H7 (cell line): ENCODE measurements around the gene ARHGEF12. TPM values are rescaled to one million over a fixed set of nuclear protein-coding genes. Genes with fewer than 3 reads are reported as not detected.

ENCODE experiments used
- DNase-seq: peaks from one replicate; pipeline ENCODE4 v3.0.0; 2012
- H3K27me3 ChIP-seq: 2 replicates; pipeline ENCODE4 v1.6.0; 2011; ENCODE audit warnings: mild to moderate bottlenecking, low read length; ENCODE audit not compliant: control insufficient read depth, insufficient read depth
- H3K36me3 ChIP-seq: replicated peaks from 2 replicates; pipeline ENCODE4 v1.5.1; 2011; ENCODE audit warnings: low read length; ENCODE audit not compliant: control insufficient read depth, insufficient read depth
- H3K4me3 ChIP-seq: 2 replicates; pipeline ENCODE4 v1.5.1; 2011; ENCODE audit warnings: low read depth, mild to moderate bottlenecking, control low read depth, low read length, moderate library complexity; ENCODE audit not compliant: insufficient read depth
- total RNA-seq: library from RNA; depleted of rRNA; stranded (reverse); fragments of >200 nt; shearing (Covaris generic); gene quantifications from 2 replicates; pipeline ENCODE4 v1.2.3, GENCODE V29; 2014

ARHGEF12 gene
- total RNA-seq, 1 experiment from 2014 or later = 19.2 TPM

GRCh38 chr11:120305286-120305685 is 30.9 kb upstream of the ARHGEF12 start:
- no peak overlapping the region for H3K4me3 ChIP-seq
- no peaks in the 10 kb centered on the region for H3K36me3 ChIP-seq
- no peak for DNase-seq
- no peaks in the 10 kb centered on the region for H3K27me3 ChIP-seq

- Histone ChIP-seq H3K27me3 (no peaks in the 10 kb centered on the region), H3K4me3 (no peak overlapping the region), H3K36me3 (no peaks in the 10 kb centered on the region)
- DNase-seq = peak; percentile 82
Measured at GRCh38 chr11:120306519-120307242, 29.5 kb upstream of the ARHGEF12 start.

- no peaks in the 10 kb centered on the region for H3K36me3 ChIP-seq
- no peak overlapping the region for H3K4me3 ChIP-seq
- no peaks in the 10 kb centered on the region for H3K27me3 ChIP-seq
- no peak for DNase-seq
Measured at GRCh38 chr11:120307476-120307875, 28.7 kb upstream of the ARHGEF12 start.

- no peaks in the 10 kb centered on the region for H3K36me3 ChIP-seq
- no peak for DNase-seq
- H3K4me3 ChIP-seq = no peak overlapping the region
- H3K27me3 ChIP-seq = no peaks in the 10 kb centered on the region
Measured at GRCh38 chr11:120308081-120308480, 28.1 kb upstream of the ARHGEF12 start.

- H3K27me3 ChIP-seq = no peaks in the 10 kb centered on the region
Measured at GRCh38 chr11:120310870-120311269, 25.3 kb upstream of the ARHGEF12 start.

GRCh38 chr11:120314861-120315260 is 21.4 kb upstream of the ARHGEF12 start:
- no peaks in the 10 kb centered on the region for H3K27me3 ChIP-seq
- no peaks in the 10 kb centered on the region for H3K36me3 ChIP-seq
- DNase-seq = no peak
- no peak overlapping the region for H3K4me3 ChIP-seq

More at GRCh38 chr11:120310870-120311269, 25.3 kb upstream of the ARHGEF12 start:
- Histone ChIP-seq H3K4me3 (no peak overlapping the region), H3K36me3 (no peaks in the 10 kb centered on the region)
- no peak for DNase-seq

GRCh38 chr11:120316880-120317688 is 19.1 kb upstream of the ARHGEF12 start:
- Histone ChIP-seq H3K27me3 (no peaks in the 10 kb centered on the region), H3K4me3 (peak overlapping the region; percentile 13; the same call in 1 of the 2 replicates), H3K36me3 (no peaks in the 10 kb centered on the region)
- DNase-seq = peak; percentile 73

- no peaks in the 10 kb centered on the region for H3K36me3 ChIP-seq
- no peak overlapping the region for H3K4me3 ChIP-seq
- no peaks in the 10 kb centered on the region for H3K27me3 ChIP-seq
- no peak for DNase-seq
Measured at GRCh38 chr11:120317689-120318480, 18.3 kb upstream of the ARHGEF12 start.

GRCh38 chr11:120318906-120319305 is 17.3 kb upstream of the ARHGEF12 start:
- Histone ChIP-seq H3K27me3 (no peaks in the 10 kb centered on the region), H3K36me3 (no peaks in the 10 kb centered on the region), H3K4me3 (no peak overlapping the region)
- no peak for DNase-seq

- DNase-seq = peak; percentile 94
- H3K27me3 ChIP-seq = no peaks in the 10 kb centered on the region
- peak within 1 kb of the TSS; percentile 80 for H3K4me3 ChIP-seq
- H3K36me3 ChIP-seq = peaks cover 5% of the 10 kb centered on the region
Measured at GRCh38 chr11:120324932-120325810, 11.0 kb upstream of the ARHGEF12 start, which contains the start of gene TLCD5. Gene TLCD5, plus strand, starts transcription at chr11:120325299. Its CDS starts 2,143 bp downstream, at chr11:120327442.

GRCh38 chr11:120326228-120326627 is 10.0 kb upstream of the ARHGEF12 start:
- Histone ChIP-seq H3K36me3 (peaks cover 10% of the 10 kb centered on the region), H3K4me3 (no peak overlapping the region), H3K27me3 (no peaks in the 10 kb centered on the region)
- no peak for DNase-seq

- Histone ChIP-seq H3K4me3 (no peak overlapping the region), H3K36me3 (peaks cover 10% of the 10 kb centered on the region), H3K27me3 (no peaks in the 10 kb centered on the region)
- DNase-seq = no peak
Measured at GRCh38 chr11:120326845-120327281, 9.3 kb upstream of the ARHGEF12 start.

GRCh38 chr11:120327311-120327710 is 8.9 kb upstream of the ARHGEF12 start:
- no peak overlapping the region for H3K4me3 ChIP-seq
- H3K36me3 ChIP-seq = peaks cover 10% of the 10 kb centered on the region
- H3K27me3 ChIP-seq = no peaks in the 10 kb centered on the region
- DNase-seq = no peak
